Vagina (tissue), 2 donors: ENCODE measurements around the gene PIAS3.

Experiments
- CTCF ChIP-seq, 3 experiments: fragments of 450-650 bp in 2 of 3; fragments of 200-600 bp in 1 of 3; sonication (generic) in 1 of 3; IDR thresholded peaks; one replicate each; pipeline ENCODE4 v1.5.1; 2017 to 2019; ENCODE audit warnings: antibody characterized with exemption in 3 of 3, mild to moderate bottlenecking in 2 of 3, moderate library complexity in 2 of 3
- POLR2A ChIP-seq, 2 donors: fragments of 450-650 bp; IDR thresholded peaks; one replicate each; pipeline ENCODE4 v1.6.1; 2017; ENCODE audit warnings: antibody characterized with exemption in 2 of 2, mild to moderate bottlenecking in 2 of 2, moderate library complexity in 2 of 2
- POLR2AphosphoS5 ChIP-seq, 2 donors: sonication (generic); formaldehyde crosslinking; IDR thresholded peaks; one replicate each; pipeline ENCODE4 v1.9.0; 2017; ENCODE audit warnings: antibody characterized with exemption in 2 of 2, mild to moderate bottlenecking in 2 of 2, low read depth in 1 of 2; ENCODE audit not compliant: insufficient read depth in 1 of 2

GRCh38 chr1:145847827-145848226, 11.1 kb downstream of the PIAS3 start:
- no peak for TF ChIP-seq POLR2A (IDR thresholded peaks at IDR 0.05)
- TF ChIP-seq CTCF (IDR thresholded peaks at IDR 0.05), result no peak
- no peak for TF ChIP-seq POLR2AphosphoS5 (IDR thresholded peaks at IDR 0.05; ENCODE audit: insufficient read depth in 1 of 2, low read depth in 1 of 2)
